GM12801 (cell line): ENCODE data around the gene PRB4.

Experiments used
- TF ChIP-seq, protein P1 (sequence below): IDR thresholded peaks from one replicate; pipeline ENCODE4 v1.5.1; 2011; ENCODE audit warnings: control low read depth; ENCODE audit not compliant: insufficient read length; ENCODE audit errors: extremely low read depth

Gene PRB4

GRCh38 chr12:11310336-11310735 is at the start of gene PRB4:
TSS of gene PRB4 (minus strand) at chr12:11310436. CDS start at chr12:11310398, 38 bp downstream.
- TF ChIP-seq, protein P1, sequence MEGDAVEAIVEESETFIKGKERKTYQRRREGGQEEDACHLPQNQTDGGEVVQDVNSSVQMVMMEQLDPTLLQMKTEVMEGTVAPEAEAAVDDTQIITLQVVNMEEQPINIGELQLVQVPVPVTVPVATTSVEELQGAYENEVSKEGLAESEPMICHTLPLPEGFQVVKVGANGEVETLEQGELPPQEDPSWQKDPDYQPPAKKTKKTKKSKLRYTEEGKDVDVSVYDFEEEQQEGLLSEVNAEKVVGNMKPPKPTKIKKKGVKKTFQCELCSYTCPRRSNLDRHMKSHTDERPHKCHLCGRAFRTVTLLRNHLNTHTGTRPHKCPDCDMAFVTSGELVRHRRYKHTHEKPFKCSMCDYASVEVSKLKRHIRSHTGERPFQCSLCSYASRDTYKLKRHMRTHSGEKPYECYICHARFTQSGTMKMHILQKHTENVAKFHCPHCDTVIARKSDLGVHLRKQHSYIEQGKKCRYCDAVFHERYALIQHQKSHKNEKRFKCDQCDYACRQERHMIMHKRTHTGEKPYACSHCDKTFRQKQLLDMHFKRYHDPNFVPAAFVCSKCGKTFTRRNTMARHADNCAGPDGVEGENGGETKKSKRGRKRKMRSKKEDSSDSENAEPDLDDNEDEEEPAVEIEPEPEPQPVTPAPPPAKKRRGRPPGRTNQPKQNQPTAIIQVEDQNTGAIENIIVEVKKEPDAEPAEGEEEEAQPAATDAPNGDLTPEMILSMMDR: no peak

- TF ChIP-seq, protein P1: no peak
Observed at GRCh38 chr12:11348439-11348838, 38.2 kb upstream of the PRB4 start.

DNA sequence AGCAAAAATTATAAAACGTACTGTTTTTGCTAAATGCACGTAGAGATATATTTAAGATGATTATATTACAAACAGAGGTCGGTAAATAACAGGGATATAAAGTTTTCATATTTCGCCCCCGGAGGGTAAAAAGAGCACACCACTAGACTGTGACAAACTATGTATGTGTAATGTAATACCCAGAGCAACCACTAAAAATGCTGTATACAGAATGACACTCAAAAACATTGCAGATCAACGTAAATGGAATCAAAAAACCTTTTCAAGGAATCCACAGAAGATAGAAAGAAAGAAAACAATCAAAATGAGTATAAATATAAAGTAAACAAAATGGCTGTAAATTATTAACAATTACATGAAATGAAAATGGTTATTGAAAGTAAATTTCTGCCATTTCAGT is 37.6 kb upstream of the PRB4 start:
- TF ChIP-seq, protein P1: no peak

DNA sequence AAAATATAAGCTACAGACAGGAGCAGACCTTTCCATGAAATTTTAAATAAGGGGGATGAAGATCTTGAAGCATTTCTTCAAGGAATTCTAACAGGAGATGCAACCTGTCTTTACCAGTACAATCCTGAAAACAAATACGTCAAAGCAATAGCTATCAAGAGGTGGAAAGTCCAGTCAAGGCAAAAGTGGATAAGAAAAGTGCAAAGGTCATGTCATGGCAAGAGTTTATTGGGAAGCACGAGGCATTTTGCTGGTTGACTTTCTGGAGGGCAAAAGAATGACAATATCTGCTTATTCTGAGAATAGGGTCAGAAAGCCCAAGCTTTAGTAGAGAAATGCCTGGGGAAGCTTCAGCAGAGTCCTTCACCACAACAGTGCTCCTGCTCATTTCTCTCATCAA is 34.3 kb upstream of the PRB4 start:
- TF ChIP-seq, protein P1: no peak

DNA sequence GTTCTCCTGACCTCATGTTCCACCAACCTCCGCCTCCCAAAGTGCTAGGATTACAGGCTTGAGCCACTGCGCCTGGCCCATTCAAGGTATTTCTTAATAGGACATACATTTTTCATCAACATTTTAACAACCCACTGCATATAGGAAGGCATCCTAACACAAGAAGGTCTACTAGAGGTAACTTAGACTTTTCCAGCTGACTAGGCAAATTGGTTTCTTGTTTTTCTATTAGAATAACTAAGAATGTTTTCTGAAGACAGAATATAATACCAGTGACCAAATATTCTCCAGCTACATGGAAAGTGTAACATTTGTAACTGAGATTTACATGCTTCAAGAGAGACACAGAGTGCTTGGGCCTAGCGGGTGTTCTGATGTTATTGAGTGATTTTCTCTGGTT is 14.2 kb upstream of the PRB4 start:
- TF ChIP-seq, protein P1: no peak

DNA sequence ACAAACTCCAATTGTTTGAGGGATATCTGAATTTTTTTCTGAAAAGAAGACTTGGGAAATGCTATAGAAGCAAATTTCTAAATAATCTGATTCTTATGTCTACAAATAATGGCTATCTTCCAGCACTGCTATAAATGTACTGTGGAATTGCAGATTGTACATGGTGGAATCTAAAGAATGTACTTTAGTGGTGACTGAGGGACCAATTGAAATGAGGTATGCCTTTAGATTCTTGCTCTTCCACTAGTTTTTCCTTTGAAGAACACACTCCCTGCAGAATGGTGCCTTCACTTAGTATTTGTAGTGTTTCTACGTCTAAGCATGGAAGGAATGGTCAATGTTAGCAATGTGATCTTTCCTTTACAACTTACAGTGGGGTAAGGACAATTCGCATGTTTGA is 11.7 kb upstream of the PRB4 start:
- TF ChIP-seq, protein P1: no peak

GRCh38 chr12:11307143-11307542 is 3.1 kb downstream of the PRB4 start:
- TF ChIP-seq, protein P1: no peak

DNA sequence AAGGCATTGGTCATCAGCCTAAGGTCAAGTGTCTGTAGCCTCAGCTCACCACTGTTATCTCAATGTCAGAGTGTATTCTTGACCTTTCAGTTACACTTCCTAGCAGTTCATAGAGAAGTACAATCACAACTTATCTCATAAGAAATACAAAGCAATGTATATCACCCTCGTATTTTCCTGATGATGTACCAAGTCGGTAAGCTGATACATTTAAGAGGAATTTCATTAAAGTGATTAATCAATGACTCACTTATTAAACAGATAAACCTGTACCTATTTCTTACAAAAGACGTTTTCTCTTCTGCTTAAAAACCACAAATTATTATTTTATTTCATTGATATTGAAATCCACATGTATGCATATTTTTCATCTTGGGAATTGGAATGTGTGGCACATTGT is 36.8 kb downstream of the PRB4 start:
- TF ChIP-seq, protein P1: no peak
